HepG2 (cell line): ENCODE results near the gene MAB21L4. TPM values are rescaled to one million over a fixed set of nuclear protein-coding genes. Genes with fewer than 3 reads are reported as not detected.
A peak's percentile ranks its signal among the peaks of the same experiment; 100 is the strongest.

ENCODE experiments used
- GPN1 ChIP-seq: sonication (generic); formaldehyde crosslinking; IDR thresholded peaks from 2 replicates; pipeline ENCODE4 v1.5.1; 2020; ENCODE audit warnings: missing genetic modification reagents, borderline replicate concordance
- SOX13 ChIP-seq, 3 experiments: fragments of 450-650 bp in 1 of 3; sonication (generic) in 1 of 3; formaldehyde crosslinking in 1 of 3; IDR thresholded peaks in 2 of 3; conservative IDR thresholded peaks in 1 of 3; 2 replicates each; pipeline versions ENCODE4 v1.5.0 to v1.6.1; 2016 to 2020; ENCODE audit warnings: antibody characterized with exemption in 1 of 3, mild to moderate bottlenecking in 1 of 3, missing compliant biosample characterization in 1 of 3, missing genetic modification reagents in 1 of 3, moderate library complexity in 1 of 3
- YY1 ChIP-seq: IDR thresholded peaks from 2 replicates; pipeline ENCODE4 v1.6.1; 2011; ENCODE audit warnings: low read length, low read depth, moderate library complexity, mild to moderate bottlenecking; ENCODE audit not compliant: insufficient read depth, insufficient replicate concordance
- ZNF713 ChIP-seq: sonication (generic); formaldehyde crosslinking; IDR thresholded peaks from 2 replicates; pipeline ENCODE4 v1.4.0; 2020; ENCODE audit warnings: mild to moderate bottlenecking, missing genetic modification reagents
- polyA plus RNA-seq, 8 experiments: library from polyadenylated mRNA; depleted of rRNA in 3 of 8; stranded (reverse) in 7 of 8; unstranded in 1 of 8; fragments of >200 nt; fragmentation: Illumina TruSeq in 4 of 8; extraction: Trizol in 4 of 8; gene quantifications; 2 replicates each; pipeline versions ENCODE4 v1.2.1 to v1.2.3, GENCODE V29; 2011 to 2016; ENCODE audit warnings: low read depth in 4 of 8, missing spikeins in 1 of 8, mixed read lengths in 1 of 8; ENCODE audit not compliant: insufficient read depth in 1 of 8
- total RNA-seq, 5 experiments: library from RNA; depleted of rRNA; stranded (reverse); fragments of >200 nt; fragmentation: Illumina TruSeq; extraction: Trizol; gene quantifications; 2 replicates each; pipeline ENCODE4 v1.2.3, GENCODE V29; 2016; ENCODE audit warnings: low read depth in 1 of 5
- TF ChIP-seq, protein P1 (sequence below): sonication (generic); formaldehyde crosslinking; IDR thresholded peaks from 2 replicates; pipeline ENCODE4 v1.4.0; 2020; ENCODE audit warnings: missing genetic modification reagents
- TF ChIP-seq, protein P2 (sequence below): sonication (generic); formaldehyde crosslinking; IDR thresholded peaks from 2 replicates; pipeline ENCODE4 v1.4.0; 2020; ENCODE audit warnings: mild to moderate bottlenecking, missing genetic modification reagents
- TF ChIP-seq, protein P3 (sequence below): IDR thresholded peaks from 2 replicates; pipeline ENCODE4 v1.6.1; 2016; ENCODE audit warnings: missing compliant biosample characterization, missing genetic modification reagents, borderline replicate concordance

Gene MAB21L4
- total and polyA plus RNA-seq, 2 of the 13 experiments (the other 11 are each of a cell fraction or from before 2014, with no cell fraction given): 3.0 to 14.0 TPM

GRCh38 chr2:240876475-240877251, 19.3 kb downstream of the MAB21L4 start (continued):
- peak; percentile 79 for TF ChIP-seq YY1
- peak; percentile 87; the same call in 1 of the 2 replicates for TF ChIP-seq ZNF713
- TF ChIP-seq, protein P1, sequence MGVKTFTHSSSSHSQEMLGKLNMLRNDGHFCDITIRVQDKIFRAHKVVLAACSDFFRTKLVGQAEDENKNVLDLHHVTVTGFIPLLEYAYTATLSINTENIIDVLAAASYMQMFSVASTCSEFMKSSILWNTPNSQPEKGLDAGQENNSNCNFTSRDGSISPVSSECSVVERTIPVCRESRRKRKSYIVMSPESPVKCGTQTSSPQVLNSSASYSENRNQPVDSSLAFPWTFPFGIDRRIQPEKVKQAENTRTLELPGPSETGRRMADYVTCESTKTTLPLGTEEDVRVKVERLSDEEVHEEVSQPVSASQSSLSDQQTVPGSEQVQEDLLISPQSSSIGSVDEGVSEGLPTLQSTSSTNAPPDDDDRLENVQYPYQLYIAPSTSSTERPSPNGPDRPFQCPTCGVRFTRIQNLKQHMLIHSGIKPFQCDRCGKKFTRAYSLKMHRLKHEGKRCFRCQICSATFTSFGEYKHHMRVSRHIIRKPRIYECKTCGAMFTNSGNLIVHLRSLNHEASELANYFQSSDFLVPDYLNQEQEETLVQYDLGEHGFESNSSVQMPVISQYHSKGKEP: peak; percentile 90
- TF ChIP-seq, protein P2, sequence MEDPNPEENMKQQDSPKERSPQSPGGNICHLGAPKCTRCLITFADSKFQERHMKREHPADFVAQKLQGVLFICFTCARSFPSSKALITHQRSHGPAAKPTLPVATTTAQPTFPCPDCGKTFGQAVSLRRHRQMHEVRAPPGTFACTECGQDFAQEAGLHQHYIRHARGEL: peak; percentile 88; the same call in 1 of the 2 replicates
- TF ChIP-seq SOX13 (IDR thresholded peaks at IDR 0.05): no peak; the same call in 1 of the 2 replicates
- TF ChIP-seq SOX13 (CRISPR knock-in tag; conservative IDR thresholded peaks at IDR 0.05 in 1 of 2, IDR thresholded peaks at IDR 0.05 in 1 of 2): peak in 1 of 2 experiments; percentile 71; a peak in 2 of 4 replicates
- no peak for TF ChIP-seq GPN1 (CRISPR knock-in tag)
- TF ChIP-seq, protein P3, sequence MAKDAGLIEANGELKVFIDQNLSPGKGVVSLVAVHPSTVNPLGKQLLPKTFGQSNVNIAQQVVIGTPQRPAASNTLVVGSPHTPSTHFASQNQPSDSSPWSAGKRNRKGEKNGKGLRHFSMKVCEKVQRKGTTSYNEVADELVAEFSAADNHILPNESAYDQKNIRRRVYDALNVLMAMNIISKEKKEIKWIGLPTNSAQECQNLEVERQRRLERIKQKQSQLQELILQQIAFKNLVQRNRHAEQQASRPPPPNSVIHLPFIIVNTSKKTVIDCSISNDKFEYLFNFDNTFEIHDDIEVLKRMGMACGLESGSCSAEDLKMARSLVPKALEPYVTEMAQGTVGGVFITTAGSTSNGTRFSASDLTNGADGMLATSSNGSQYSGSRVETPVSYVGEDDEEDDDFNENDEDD: peak; percentile 89; the same call in 1 of the 2 replicates
